ENCODE data around the gene ZIC1. TPM values are rescaled to one million over a fixed set of nuclear protein-coding genes. Genes with fewer than 3 reads are reported as not detected.

Gene ZIC1
- total RNA-seq, 1 experiment from 2014 or later = not detected

DNA sequence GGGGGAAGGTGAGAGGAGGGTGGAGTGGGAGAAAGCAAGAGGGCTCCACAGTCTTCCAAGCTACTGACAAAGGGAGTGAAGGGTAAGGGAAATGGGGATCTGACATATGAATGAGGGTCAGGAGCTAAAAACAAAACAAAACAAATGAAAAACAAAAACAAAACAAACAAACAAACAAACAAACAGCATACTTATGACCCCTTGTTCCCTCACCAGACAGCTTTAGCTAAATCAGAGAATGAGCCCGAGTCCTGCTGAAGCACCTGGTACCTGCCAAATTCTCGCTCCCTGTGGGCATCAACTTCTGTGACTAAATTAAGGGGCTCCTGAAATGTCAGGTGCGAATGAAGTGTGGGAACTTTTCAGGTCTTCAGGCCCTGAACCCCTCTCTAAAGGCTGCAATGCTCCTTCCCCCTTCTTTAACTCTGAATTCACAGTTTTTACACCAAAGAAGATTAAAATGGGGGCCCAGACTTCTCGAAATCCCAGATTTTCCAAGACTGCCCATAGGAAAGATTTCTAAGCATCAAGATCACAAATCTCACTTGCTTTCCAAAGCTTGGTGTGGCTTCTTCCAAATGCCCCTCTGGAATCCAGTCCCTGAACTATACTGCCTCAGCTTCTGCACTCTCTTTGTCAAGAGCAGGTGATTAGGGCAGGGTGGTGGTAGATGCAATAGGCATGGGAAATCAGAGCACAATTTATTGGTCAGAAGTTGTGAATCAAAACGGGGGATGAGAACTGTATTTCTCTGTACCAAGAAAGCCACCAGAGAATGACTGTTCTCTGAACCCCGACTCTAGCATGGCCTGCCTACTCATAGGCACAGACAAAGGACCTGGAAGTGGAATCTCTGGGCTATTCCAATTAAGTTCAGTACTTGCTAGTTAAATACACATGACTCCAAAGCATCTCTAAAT, 43.7 kb upstream of the ZIC1 start (continued):
- TF ChIP-seq, protein P1, sequence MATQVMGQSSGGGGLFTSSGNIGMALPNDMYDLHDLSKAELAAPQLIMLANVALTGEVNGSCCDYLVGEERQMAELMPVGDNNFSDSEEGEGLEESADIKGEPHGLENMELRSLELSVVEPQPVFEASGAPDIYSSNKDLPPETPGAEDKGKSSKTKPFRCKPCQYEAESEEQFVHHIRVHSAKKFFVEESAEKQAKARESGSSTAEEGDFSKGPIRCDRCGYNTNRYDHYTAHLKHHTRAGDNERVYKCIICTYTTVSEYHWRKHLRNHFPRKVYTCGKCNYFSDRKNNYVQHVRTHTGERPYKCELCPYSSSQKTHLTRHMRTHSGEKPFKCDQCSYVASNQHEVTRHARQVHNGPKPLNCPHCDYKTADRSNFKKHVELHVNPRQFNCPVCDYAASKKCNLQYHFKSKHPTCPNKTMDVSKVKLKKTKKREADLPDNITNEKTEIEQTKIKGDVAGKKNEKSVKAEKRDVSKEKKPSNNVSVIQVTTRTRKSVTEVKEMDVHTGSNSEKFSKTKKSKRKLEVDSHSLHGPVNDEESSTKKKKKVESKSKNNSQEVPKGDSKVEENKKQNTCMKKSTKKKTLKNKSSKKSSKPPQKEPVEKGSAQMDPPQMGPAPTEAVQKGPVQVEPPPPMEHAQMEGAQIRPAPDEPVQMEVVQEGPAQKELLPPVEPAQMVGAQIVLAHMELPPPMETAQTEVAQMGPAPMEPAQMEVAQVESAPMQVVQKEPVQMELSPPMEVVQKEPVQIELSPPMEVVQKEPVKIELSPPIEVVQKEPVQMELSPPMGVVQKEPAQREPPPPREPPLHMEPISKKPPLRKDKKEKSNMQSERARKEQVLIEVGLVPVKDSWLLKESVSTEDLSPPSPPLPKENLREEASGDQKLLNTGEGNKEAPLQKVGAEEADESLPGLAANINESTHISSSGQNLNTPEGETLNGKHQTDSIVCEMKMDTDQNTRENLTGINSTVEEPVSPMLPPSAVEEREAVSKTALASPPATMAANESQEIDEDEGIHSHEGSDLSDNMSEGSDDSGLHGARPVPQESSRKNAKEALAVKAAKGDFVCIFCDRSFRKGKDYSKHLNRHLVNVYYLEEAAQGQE (IDR thresholded peaks at IDR 0.05; ENCODE audit: low read depth) = no peak

DNA sequence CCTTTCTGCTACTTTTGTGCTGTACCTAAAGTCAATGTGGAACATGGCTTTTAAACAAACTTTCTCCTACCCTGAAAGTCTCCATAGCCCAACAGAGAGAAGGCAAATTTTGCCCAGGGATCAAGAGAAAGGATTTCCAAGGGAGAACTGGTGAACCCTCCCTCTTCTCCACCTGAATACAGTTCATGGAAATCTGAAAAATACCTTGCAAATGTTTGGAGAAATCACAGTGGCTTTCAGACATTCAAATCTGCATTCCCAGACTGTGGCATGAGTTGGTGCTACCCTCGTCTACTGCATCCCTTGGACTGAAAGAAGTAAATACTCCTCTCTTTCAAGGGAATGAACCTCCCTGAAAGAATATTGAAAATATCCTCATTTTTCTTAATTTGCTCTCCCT, 41.5 kb upstream of the ZIC1 start:
- intact Hi-C loops (cut with micrococcal nuclease) = no loop called here
- Histone ChIP-seq H2AFZ (ENCODE audit: low read depth, low read length, poor library complexity, severe bottlenecking) (no peak overlapping the region), H3K27me3 (ENCODE audit: insufficient read depth, low read length) (peaks cover 6% of the 10 kb centered on the region; the same call in 1 of the 2 replicates), H3K9ac (ENCODE audit: low read length) (no peak overlapping the region), H3K4me1 (ENCODE audit: control insufficient read depth in 1 of 2, insufficient read depth in 2 of 2, low read length in 2 of 2) (no peaks in the 10 kb centered on the region), H3K79me2 (ENCODE audit: insufficient read depth, low read length) (no peaks in the 10 kb centered on the region), H3K9me3 (ENCODE audit: control insufficient read depth in 1 of 2, insufficient read depth in 1 of 2, low read depth in 1 of 2, low read length in 2 of 2) (no peaks in the 10 kb centered on the region), H3K27ac (ENCODE audit: low read depth, low read length) (no peak overlapping the region), H3K4me2 (ENCODE audit: low read length) (no peak overlapping the region), H3K9me2 (ENCODE audit: insufficient read depth) (no peaks in the 10 kb centered on the region), H3K36me3 (ENCODE audit: control insufficient read depth in 1 of 2, insufficient read depth in 2 of 2, low read length in 2 of 2) (no peaks in the 10 kb centered on the region), H4K20me1 (ENCODE audit: insufficient read depth) (no peaks in the 10 kb centered on the region), H3K4me3 (replicated peaks in 1 of 2; ENCODE audit: low read depth in 1 of 2, low read length in 2 of 2) (no peak overlapping the region)
- ChIA-PET POLR2A (no interaction called here), CTCF (no interaction called here), RAD21 (ENCODE audit: low non-redundant PET in 1 of 2, low total read pairs in 2 of 2, uncharacterized antibody in 2 of 2, unreplicated experiment in 2 of 2) (no interaction called here)
- TF ChIP-seq, protein P2, sequence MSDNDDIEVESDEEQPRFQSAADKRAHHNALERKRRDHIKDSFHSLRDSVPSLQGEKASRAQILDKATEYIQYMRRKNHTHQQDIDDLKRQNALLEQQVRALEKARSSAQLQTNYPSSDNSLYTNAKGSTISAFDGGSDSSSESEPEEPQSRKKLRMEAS (IDR thresholded peaks at IDR 0.05) = no peak
- no peak for TF ChIP-seq YY1 (IDR thresholded peaks at IDR 0.05; ENCODE audit: extremely low read depth, insufficient replicate concordance, low read depth, low read length)
- no peak for TF ChIP-seq EZH2phosphoT487 (IDR thresholded peaks at IDR 0.05; ENCODE audit: borderline replicate concordance)
- TF ChIP-seq CEBPB (IDR thresholded peaks at IDR 0.05; ENCODE audit: low read depth) = no peak
- no peak for TF ChIP-seq TCF7L2 (IDR thresholded peaks at IDR 0.05; ENCODE audit: borderline replicate concordance, extremely low read depth, insufficient read depth, insufficient read length)
- TF ChIP-seq, protein P3, sequence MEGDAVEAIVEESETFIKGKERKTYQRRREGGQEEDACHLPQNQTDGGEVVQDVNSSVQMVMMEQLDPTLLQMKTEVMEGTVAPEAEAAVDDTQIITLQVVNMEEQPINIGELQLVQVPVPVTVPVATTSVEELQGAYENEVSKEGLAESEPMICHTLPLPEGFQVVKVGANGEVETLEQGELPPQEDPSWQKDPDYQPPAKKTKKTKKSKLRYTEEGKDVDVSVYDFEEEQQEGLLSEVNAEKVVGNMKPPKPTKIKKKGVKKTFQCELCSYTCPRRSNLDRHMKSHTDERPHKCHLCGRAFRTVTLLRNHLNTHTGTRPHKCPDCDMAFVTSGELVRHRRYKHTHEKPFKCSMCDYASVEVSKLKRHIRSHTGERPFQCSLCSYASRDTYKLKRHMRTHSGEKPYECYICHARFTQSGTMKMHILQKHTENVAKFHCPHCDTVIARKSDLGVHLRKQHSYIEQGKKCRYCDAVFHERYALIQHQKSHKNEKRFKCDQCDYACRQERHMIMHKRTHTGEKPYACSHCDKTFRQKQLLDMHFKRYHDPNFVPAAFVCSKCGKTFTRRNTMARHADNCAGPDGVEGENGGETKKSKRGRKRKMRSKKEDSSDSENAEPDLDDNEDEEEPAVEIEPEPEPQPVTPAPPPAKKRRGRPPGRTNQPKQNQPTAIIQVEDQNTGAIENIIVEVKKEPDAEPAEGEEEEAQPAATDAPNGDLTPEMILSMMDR (IDR thresholded peaks at IDR 0.05 in 2 of 3, conservative IDR thresholded peaks at IDR 0.05 in 1 of 3; ENCODE audit: borderline replicate concordance in 1 of 3, insufficient read depth in 1 of 3, low read depth in 2 of 3, low read length in 2 of 3) = no peak
- no peak for TF ChIP-seq ELF1 (IDR thresholded peaks at IDR 0.05; ENCODE audit: borderline replicate concordance, low read depth)
- no peak for TF ChIP-seq SIN3A (IDR thresholded peaks at IDR 0.05; ENCODE audit: low read depth)
- no peak for TF ChIP-seq CBX3 (IDR thresholded peaks at IDR 0.05; ENCODE audit: low read depth)
- TF ChIP-seq SRF (IDR thresholded peaks at IDR 0.05; ENCODE audit: low read depth) = no peak
- TF ChIP-seq FOSL1 (IDR thresholded peaks at IDR 0.05; ENCODE audit: low read depth) = no peak
- TF ChIP-seq, protein P4, sequence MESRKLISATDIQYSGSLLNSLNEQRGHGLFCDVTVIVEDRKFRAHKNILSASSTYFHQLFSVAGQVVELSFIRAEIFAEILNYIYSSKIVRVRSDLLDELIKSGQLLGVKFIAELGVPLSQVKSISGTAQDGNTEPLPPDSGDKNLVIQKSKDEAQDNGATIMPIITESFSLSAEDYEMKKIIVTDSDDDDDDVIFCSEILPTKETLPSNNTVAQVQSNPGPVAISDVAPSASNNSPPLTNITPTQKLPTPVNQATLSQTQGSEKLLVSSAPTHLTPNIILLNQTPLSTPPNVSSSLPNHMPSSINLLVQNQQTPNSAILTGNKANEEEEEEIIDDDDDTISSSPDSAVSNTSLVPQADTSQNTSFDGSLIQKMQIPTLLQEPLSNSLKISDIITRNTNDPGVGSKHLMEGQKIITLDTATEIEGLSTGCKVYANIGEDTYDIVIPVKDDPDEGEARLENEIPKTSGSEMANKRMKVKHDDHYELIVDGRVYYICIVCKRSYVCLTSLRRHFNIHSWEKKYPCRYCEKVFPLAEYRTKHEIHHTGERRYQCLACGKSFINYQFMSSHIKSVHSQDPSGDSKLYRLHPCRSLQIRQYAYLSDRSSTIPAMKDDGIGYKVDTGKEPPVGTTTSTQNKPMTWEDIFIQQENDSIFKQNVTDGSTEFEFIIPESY (IDR thresholded peaks at IDR 0.05; ENCODE audit: extremely low read depth, insufficient replicate concordance, low read length) = no peak
- BruUV-seq (replicated peaks) = no TSS peak
- ATAC-seq (no peak), DNase-seq (ENCODE audit: low read depth, low spot score) (no peak)

All from HCT116 (cell line).